Activated B cell treated with CpG ODN at 0.5 μM for 24 hours (primary cell): Measurements from ENCODE around the gene RANBP2. TPM values are rescaled to one million over a fixed set of nuclear protein-coding genes. Genes with fewer than 3 reads are reported as not detected.
A peak's percentile ranks its signal among the peaks of the same experiment; 100 is the strongest.

Source experiments
- ATAC-seq: fragments of 200-7000 bp; cut with Tn5 transposase; one replicate; pipeline ENCODE4 v1.10.0; 2021; ENCODE audit warnings: low read depth, mild to moderate bottlenecking, moderate library complexity
- CTCF ChIA-PET: fragments of 350-600 bp; sonication (Branson Sonifier 250); formaldehyde crosslinking; loops from one replicate; lab custom pipeline; 2021; ENCODE audit warnings: antibody characterized with exemption; lab: Charles Lee
- POLR2A ChIA-PET: fragments of 350-600 bp; sonication (Branson Sonifier 250); formaldehyde crosslinking; loops from one replicate; lab custom pipeline; 2021; ENCODE audit warnings: antibody characterized with exemption; lab: Charles Lee
- DNase-seq: peaks from one replicate; pipeline ENCODE4 v3.0.0; 2022
- H3K27ac Mint-ChIP-seq: one replicate; pipeline ENCODE4 v1.8.0; 2020; ENCODE audit warnings: mixed read lengths
- H3K27me3 Mint-ChIP-seq: one replicate; pipeline ENCODE4 v1.8.0; 2021; ENCODE audit warnings: mixed read lengths
- H3K36me3 Mint-ChIP-seq: one replicate; pipeline ENCODE4 v1.8.0; 2021; ENCODE audit warnings: low read depth, mixed read lengths
- H3K4me1 Mint-ChIP-seq: one replicate; pipeline ENCODE4 v1.8.0; 2021; ENCODE audit warnings: mixed read lengths
- H3K4me3 Mint-ChIP-seq: one replicate; pipeline ENCODE4 v1.8.0; 2020; ENCODE audit warnings: mild to moderate bottlenecking, mixed read lengths
- H3K9me3 Mint-ChIP-seq: one replicate; pipeline ENCODE4 v1.8.0; 2020; ENCODE audit warnings: mixed read lengths
- intact Hi-C: fragments of 100-400 bp; cut with micrococcal nuclease; formaldehyde crosslinking; loops from one replicate; pipeline ENCODE4 v1.15.1; 2024
- total RNA-seq: library from RNA; stranded (reverse); gene quantifications from 2 replicates; pipeline ENCODE4 v1.2.3, GENCODE V29; 2022
- TF ChIP-seq, protein P1 (sequence below): fragments of 200-600 bp; IDR thresholded peaks from one replicate; pipeline ENCODE4 v1.8.0; 2022; ENCODE audit warnings: antibody characterized with exemption, mild to moderate bottlenecking

Gene RANBP2
- total RNA-seq, 1 donor from 2014 or later: 68.5 TPM

DNA sequence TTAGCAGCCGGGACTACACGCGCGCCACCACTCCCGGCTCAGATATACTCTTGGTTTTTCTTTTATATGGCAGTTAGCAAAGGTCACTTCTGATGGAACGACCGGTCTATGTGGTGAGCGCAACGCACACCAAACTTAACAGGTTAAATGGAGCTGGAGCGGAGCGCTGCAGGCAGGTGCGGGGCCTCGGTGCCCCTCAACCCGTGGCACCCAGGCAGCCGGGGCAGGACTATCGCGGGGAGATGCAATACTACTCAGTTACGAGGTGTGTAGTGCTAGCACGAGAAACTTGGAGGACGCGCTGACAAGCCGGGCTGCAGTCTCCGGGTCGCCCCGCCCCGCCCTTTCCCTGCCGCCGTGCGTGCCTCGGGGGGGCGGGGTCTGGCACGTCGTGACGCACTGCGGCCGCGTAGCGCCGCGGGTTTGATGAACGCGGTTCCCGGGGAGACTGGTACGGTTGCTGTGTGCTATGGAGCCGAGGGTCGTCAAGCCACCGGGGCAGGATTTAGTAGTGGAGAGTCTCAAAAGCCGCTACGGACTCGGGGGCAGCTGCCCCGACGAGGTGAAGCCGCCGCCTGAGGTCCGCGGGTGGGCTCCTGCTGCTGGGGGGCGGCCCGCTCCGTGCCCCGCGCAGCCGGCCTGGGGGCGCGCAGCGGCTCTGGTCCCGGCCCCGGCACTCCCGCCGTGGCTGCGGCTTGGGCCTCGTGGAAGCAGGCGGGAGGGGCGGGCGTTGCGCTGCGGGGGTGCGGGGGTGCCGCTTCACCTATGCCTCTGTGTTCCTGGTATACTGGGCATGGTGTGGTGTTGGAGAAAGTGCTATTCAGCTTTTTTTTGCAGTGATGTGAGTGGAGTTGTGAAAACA lies 67.3 kb downstream of the RANBP2 start, which contains the start of gene CCDC138:
CCDC138 (plus strand) TSS at position 418 of the 862 bp plus-strand sequence; CDS start at position 470, 52 bp downstream.
- peak within 1 kb of the TSS; percentile 96 for H3K27ac Mint-ChIP-seq
- TF ChIP-seq, protein P1, sequence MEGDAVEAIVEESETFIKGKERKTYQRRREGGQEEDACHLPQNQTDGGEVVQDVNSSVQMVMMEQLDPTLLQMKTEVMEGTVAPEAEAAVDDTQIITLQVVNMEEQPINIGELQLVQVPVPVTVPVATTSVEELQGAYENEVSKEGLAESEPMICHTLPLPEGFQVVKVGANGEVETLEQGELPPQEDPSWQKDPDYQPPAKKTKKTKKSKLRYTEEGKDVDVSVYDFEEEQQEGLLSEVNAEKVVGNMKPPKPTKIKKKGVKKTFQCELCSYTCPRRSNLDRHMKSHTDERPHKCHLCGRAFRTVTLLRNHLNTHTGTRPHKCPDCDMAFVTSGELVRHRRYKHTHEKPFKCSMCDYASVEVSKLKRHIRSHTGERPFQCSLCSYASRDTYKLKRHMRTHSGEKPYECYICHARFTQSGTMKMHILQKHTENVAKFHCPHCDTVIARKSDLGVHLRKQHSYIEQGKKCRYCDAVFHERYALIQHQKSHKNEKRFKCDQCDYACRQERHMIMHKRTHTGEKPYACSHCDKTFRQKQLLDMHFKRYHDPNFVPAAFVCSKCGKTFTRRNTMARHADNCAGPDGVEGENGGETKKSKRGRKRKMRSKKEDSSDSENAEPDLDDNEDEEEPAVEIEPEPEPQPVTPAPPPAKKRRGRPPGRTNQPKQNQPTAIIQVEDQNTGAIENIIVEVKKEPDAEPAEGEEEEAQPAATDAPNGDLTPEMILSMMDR: no peak
- H3K36me3 Mint-ChIP-seq: peaks cover 39% of the 10 kb centered on the region
- H3K4me1 Mint-ChIP-seq: peaks cover 23% of the 10 kb centered on the region
- peak within 1 kb of the TSS; percentile 99 for H3K4me3 Mint-ChIP-seq
- intact Hi-C loops: loop anchor here (1.0 to 5.0 kb wide), 4 partner anchors 10 to 338 kb away; partner anchors contain the start of genes GCC2, LIMS1 and RANBP2
- peak; percentile 92 for DNase-seq
- CTCF ChIA-PET: no interaction called here
- H3K9me3 Mint-ChIP-seq: no peaks in the 10 kb centered on the region
- POLR2A ChIA-PET: interaction anchor here (0.8 to 2.6 kb wide), 2 partner anchors 10 to 68 kb away, joined by 3 to 19 read pairs; partner anchors contain the start of gene RANBP2
- peak; percentile 97 for ATAC-seq
- no peaks in the 10 kb centered on the region for H3K27me3 Mint-ChIP-seq

DNA sequence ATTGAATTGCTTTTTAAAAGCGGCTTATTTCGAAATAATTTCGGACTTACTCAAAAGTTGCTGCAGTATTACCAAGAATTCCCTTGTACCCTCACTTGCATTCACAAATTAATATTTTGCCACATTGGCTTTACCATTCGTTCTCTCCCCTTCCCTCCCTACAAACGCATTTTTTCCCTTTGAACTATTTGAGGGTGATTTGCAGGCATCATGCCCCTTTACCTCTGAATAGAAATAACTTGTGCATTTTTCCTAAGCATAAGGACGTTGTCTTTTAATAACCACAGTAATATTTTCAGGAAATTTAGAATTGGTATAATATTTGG lies 67.9 kb downstream of the RANBP2 start:
- H3K27ac Mint-ChIP-seq: peak overlapping the region; percentile 22
- H3K27me3 Mint-ChIP-seq: no peaks in the 10 kb centered on the region
- ATAC-seq: no peak
- H3K36me3 Mint-ChIP-seq: peaks cover 39% of the 10 kb centered on the region
- ChIA-PET CTCF (no interaction called here), POLR2A (interaction anchor here (0.8 to 2.6 kb wide), 2 partner anchors 10 to 68 kb away, joined by 3 to 19 read pairs; partner anchors contain the start of gene RANBP2)
- DNase-seq: no peak
- H3K4me1 Mint-ChIP-seq: peaks cover 20% of the 10 kb centered on the region
- TF ChIP-seq, protein P1: no peak
- no peaks in the 10 kb centered on the region for H3K9me3 Mint-ChIP-seq
- peak overlapping the region; percentile 99 for H3K4me3 Mint-ChIP-seq
- intact Hi-C loops: loop anchor here (2.0 to 5.0 kb wide), 2 partner anchors 255 to 338 kb away; partner anchors contain the start of genes GCC2 and LIMS1

DNA sequence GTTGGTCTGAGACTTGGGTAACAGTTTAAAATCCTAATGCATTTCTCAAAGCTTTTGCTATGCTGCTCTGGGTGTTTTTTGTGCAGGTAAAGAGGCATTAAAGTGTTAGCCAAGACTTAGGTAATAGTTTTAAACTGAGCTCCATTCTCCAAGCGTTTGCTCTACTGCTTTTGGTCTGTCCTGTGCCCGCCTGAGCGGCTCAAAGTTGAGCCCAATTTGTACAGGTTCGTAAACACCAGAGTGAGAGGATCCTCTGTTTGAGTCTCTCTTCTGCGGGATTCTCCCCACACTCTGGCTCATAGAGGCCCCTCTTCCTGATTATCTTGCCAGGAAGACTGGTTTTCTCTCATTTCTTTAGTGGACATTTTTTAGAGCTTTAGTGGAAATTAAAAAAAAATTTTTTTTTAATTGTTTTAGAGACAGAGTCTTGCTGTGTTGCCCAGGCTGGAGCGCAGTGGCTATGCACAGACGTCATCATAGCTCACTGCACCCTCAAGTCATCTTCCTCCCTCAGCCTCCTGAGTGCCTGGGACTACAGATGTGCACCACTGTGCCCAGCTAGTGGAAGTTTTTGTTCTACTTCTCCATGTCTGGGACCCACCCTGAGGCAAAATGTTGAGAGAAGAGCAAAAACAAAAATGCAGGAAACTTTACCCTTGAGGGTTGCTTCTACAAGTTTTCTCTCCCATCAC lies 83.9 kb downstream of the RANBP2 start:
- no peaks in the 10 kb centered on the region for H3K9me3 Mint-ChIP-seq
- ChIA-PET CTCF (no interaction called here), POLR2A (no interaction called here)
- H3K36me3 Mint-ChIP-seq: peaks cover 54% of the 10 kb centered on the region
- H3K27me3 Mint-ChIP-seq: no peaks in the 10 kb centered on the region
- TF ChIP-seq, protein P1: no peak
- intact Hi-C loops: no loop called here
- no peaks in the 10 kb centered on the region for H3K4me1 Mint-ChIP-seq
- no peak overlapping the region for H3K4me3 Mint-ChIP-seq
- DNase-seq (no peak), ATAC-seq (no peak)
- H3K27ac Mint-ChIP-seq: no peak overlapping the region

DNA sequence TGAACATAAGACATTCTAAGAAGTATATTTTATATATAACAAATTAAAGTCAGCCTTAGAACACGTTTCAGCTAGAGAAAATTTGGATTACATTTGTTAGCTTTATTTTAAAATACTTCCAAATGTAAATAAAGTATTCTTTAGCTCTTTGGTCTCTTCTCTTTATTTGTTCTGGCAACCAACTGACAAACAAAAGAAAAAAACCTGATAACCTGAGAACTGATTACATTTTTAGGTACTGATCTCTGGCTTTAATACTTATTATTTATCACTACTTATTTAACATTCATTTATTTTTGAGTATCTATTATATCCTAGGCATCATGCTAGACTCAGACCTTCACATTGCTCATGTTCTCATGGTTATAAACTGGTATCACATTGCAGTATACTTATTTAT lies 85.8 kb downstream of the RANBP2 start:
- TF ChIP-seq, protein P1: no peak
- no peak for DNase-seq
- no peak overlapping the region for H3K27ac Mint-ChIP-seq
- peaks cover 11% of the 10 kb centered on the region for H3K9me3 Mint-ChIP-seq
- POLR2A ChIA-PET: no interaction called here
- H3K27me3 Mint-ChIP-seq: no peaks in the 10 kb centered on the region
- CTCF ChIA-PET: no interaction called here
- H3K36me3 Mint-ChIP-seq: peaks cover 57% of the 10 kb centered on the region
- H3K4me3 Mint-ChIP-seq: no peak overlapping the region
- intact Hi-C loops: no loop called here
- H3K4me1 Mint-ChIP-seq: no peaks in the 10 kb centered on the region
- no peak for ATAC-seq

DNA sequence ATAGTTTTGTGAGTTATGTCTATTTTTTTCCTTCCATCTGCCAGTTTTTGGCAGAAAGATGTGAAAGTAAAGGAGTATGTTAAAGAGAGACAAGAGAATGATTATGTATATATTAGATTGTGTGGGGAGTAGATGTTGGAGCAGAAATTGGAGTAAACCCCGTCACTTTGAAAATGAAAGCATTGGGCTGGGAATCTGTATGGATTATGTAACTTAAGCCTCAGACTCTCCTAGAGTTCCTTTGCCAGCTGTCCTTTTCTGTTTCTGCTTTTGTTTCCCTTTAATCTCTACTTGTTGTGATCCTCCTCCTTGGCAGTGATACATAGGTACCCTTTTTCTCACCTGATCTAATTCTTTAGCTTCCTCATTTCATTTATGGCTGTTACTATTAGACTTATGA lies 86.5 kb downstream of the RANBP2 start:
- Mint-ChIP-seq H3K36me3 (peaks cover 64% of the 10 kb centered on the region), H3K27ac (no peak overlapping the region), H3K4me1 (no peaks in the 10 kb centered on the region), H3K27me3 (no peaks in the 10 kb centered on the region), H3K9me3 (peaks cover 17% of the 10 kb centered on the region), H3K4me3 (no peak overlapping the region)
- DNase-seq (no peak), ATAC-seq (no peak)
- ChIA-PET CTCF (no interaction called here), POLR2A (no interaction called here)
- TF ChIP-seq, protein P1: no peak
- intact Hi-C loops: no loop called here
